CD4-positive, alpha-beta T cell treated with Interferon alpha-2 for 1 hour (primary cell): ENCODE measurements around the gene GALNT10.

ENCODE experiments used
- DNase-seq, 2 donors: peaks; one replicate each; pipeline ENCODE4 v3.0.0-alpha.2; 2020 to 2022

Gene GALNT10

DNA sequence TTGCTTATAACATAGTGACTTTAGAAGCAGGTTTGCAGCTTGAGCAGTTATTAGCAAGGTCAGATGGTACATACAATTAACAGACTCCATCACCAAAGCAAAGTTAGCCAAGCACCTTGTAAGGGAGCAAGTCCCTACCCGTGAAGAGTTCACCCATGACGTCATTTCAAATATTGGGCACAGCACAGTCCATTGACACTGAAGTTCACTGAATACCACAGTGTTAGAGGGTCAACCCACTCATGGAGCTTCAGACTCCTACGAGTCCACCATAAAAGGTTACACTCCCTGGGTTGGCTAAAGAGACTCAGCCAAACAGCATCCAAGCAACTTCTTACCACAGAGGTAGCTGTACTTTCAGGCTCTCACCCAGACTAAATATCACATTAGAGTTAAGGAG lies 77.5 kb downstream of the GALNT10 start:
- no peak for DNase-seq

DNA sequence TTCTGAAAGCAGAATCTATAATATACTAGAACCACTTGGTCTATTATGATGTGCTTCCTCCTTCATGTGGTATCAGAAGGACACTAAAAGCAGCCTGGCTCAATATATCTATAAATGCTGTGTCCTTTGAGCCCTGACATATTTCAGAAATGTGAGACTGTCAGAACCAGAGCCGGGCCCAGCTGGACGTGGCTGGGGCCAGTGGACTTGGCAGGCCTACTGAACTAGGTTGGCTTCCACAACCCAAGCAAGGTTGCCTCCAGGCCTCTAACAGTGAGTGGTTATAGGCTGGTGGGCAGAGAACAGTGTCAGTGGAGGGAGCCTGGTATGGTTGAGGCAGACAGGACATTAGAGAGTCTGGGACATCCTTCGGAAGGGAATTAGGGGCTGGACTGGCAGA lies 78.9 kb downstream of the GALNT10 start:
- DNase-seq, result no peak

GRCh38 chr5:154271466-154271865 lies 80.9 kb downstream of the GALNT10 start:
- no peak for DNase-seq

- no peak for DNase-seq
Observed at GRCh38 chr5:154271936-154272514, 81.5 kb downstream of the GALNT10 start.

DNA sequence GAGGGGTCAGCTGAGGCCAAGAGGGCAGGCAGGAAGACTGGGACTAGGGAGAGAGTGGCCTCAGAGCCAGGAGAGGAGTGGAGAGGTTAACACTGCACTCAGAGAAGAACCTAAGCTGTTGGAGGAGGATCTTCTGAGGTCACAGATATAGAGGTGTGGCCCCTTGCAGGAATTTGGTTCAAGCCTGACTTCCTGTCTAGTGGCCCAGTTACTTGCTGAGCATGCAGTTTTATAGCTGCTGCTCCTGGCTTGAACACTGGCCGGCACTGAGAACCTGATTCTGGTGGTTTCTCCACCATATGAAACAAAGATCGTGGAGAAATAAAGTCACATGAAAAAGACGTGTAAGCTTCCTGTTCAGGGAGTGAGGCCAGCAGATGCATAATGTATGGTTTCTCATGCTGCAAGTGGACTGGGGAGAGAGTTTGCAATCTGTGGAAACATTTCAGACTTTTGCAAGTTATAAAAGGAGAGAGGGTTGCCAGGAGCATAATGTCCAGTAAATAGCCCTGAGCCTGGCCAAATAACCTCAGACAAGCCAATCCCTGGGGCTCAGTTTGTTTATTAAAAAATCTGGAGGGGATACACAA lies 82.6 kb downstream of the GALNT10 start:
- peak; percentile 9 to 25 for DNase-seq

GRCh38 chr5:154273963-154274827 lies 83.7 kb downstream of the GALNT10 start:
- no peak for DNase-seq

DNA sequence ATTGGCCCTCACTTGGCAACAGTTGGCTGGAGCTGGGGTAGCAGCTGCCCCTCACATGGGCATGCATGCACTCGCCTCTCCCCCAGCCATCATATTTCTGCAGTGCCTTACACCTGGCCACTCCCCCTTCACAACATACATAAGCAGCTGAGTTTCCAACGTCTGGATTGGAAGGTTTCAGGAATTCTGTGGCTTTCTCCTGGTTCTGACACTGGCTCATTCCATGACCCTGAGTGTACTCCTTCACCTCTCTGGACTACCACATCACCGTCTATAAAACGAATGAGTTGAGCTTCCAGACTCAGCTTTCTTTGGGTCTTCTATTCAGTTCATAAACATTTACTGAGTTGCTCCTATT lies 84.3 kb downstream of the GALNT10 start:
- no peak for DNase-seq

- DNase-seq, result no peak
Observed at GRCh38 chr5:154275566-154275965, 85.0 kb downstream of the GALNT10 start.

DNA sequence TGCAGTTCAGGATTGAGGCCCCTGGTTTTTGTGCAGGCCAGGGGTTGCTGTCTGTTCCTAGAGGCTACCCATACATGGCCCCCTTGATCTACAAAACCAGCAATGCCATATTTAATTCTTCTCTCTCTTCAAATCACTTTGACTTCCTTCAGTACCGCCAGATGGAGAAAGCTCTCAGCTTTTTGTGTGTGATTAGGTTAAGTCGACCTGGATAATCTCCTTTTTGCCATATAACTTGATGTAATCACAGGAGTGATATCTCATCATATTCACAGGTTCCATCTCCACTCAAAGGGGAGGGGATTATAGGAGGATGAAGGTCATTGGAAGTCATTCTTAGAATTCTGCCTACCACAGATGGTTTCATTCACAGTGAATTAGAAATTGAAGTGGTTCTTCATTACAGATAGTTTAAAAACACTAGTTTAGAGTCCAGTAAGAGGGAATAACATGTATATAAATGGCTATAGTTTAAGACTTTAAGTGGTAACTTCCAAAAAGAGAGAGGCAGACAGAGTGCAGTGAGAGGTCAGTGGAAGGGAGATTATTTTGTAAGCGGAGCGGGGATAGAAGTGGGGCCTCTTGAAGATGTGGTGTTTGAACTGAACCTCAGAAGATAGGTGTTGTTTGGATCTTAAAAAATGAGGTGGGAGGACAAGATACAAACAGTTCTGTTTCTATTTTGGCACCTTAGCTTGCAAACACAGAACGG lies 85.9 kb downstream of the GALNT10 start:
- DNase-seq, result no peak

DNA sequence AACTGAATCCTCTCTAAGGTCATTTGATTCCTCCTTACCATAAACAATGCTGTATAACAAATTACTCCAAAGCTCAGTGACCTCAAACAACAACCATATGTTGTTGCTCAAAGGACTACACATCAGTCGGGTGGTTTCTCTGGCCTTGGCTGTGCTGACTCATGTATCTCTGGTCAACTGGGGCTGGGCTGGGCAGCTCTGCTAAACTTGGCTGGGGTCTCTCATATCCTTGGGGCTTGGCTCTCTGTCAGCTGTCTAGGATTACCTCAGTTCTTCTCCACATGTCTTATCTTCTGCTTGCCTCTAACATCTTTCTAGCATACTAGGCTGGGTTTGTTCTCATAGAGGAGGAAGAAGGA lies 86.4 kb downstream of the GALNT10 start:
- no peak for DNase-seq

- DNase-seq, result no peak
Observed at GRCh38 chr5:154277499-154277898, 87.0 kb downstream of the GALNT10 start.

GRCh38 chr5:154278186-154278585 lies 87.7 kb downstream of the GALNT10 start:
- DNase-seq, result no peak

DNA sequence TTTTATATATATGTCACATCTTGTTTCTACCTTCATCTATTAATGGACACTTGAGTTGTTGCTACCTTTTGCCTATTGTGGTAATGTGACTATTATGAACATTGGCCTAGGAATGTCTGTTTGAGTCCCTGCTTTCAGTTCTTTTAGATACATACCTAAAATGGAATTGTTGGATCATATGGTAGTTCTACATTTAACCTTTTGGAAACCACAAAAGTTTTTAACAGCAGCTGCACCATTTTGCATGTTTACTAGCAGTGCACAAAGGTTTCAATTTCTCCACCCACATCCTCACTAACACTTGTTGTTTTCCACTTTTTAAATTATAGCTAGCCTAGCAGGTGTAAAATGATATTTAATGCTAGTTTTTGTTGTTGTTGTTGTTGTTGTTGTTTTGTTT lies 88.4 kb downstream of the GALNT10 start:
- DNase-seq, result no peak

DNA sequence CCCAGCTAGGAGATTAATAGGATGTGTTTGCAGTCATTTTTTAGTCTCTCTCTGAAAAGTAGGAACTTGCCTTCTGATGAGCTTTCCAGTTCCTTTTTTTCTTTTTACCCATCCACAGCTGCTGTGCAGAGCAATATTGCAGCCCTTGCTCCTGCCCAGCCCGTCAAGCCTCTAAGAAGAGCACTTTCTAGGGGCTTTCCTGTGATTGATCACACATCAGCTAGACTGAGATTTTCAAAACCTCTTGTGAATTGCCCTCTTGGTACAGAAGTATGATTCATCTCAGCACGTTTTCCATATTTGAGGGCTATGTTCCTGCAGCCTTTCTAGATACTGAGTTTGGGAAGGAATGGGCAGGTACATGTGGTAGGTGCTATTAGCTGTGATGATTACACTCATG lies 93.9 kb downstream of the GALNT10 start:
- peak in 1 of 2 donors; percentile 9 for DNase-seq

- DNase-seq, result no peak
Observed at GRCh38 chr5:154285661-154286408, 95.3 kb downstream of the GALNT10 start.

DNA sequence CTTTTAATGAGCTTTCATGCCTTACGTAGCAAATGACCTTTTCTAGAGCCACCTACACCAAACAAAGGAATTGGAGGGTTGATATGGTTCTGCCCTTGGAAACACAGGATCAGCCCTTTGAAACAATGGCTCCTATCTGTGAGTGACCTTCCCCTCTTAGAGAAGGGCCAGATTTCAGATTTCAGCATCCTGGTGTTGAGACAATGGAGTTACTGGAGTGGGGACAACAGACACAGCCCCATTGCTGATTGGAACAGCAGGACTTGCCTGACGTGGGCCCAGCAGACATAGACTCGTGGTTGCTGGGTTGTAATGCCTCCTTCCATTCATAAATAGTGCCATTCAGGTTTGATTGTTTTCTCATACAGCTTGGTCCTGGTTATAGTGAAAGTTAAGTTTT lies 96.0 kb downstream of the GALNT10 start:
- no peak for DNase-seq

- DNase-seq, result no peak
Observed at GRCh38 chr5:154287136-154287535, 96.6 kb downstream of the GALNT10 start.

DNA sequence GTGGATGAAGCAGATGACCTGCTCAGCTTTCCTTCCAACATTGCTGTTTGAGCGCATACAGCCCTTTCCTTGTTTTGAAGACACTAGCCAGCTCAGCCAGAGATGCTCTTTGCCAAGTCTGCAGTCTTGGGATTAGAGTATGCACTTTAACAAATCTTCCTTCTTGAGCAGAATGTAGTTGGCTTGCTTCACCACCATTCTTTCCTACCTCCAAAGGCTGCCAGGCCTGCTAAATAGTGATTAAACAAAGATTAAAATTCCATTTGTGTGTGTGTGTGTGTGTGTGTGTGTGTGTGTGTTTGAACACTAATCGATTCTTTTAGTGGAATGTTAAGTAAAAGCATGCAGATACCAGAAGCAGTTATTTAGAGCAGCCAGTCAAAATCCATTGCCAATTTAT lies 97.6 kb downstream of the GALNT10 start:
- no peak for DNase-seq

- no peak for DNase-seq
Observed at GRCh38 chr5:154291917-154292316, 101.4 kb downstream of the GALNT10 start.

DNA sequence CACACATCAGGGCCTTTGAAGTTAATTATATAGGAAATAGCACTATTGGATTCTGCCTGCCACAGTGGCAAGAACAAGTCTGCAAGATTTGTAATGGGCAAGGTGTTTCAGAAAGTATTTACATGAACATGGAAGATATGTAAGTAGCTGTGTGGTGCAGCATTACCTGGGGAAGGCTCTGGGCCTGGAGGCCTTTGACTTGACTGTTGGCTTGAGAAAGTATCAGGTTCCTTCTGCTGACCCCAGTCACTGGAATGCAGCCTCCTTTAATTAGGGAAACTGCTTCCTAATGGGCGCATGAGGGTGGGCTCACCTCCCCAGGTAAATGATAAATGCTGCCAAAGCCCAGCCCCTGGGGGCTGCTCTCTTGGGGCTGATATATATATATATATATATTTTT lies 102.7 kb downstream of the GALNT10 start:
- DNase-seq, result no peak

DNA sequence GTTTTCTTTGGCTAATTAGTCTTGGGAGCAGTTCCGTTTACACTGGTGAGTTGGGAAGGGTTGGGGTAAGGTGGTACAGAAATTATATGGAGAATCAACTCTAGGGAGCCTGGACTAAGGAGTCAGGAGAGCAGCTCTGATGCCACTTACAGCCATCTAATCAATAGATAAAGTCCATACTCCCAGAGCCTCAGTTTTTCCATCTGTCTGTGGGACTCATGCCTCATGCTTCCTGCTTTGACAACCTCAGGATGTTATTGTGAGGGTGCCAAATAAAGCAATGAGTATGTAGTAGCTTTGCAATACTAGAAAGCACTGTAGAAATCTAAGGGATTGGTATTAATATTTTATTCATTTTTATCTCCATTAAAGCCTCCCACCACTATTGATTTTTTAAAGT lies 105.0 kb downstream of the GALNT10 start:
- no peak for DNase-seq

DNA sequence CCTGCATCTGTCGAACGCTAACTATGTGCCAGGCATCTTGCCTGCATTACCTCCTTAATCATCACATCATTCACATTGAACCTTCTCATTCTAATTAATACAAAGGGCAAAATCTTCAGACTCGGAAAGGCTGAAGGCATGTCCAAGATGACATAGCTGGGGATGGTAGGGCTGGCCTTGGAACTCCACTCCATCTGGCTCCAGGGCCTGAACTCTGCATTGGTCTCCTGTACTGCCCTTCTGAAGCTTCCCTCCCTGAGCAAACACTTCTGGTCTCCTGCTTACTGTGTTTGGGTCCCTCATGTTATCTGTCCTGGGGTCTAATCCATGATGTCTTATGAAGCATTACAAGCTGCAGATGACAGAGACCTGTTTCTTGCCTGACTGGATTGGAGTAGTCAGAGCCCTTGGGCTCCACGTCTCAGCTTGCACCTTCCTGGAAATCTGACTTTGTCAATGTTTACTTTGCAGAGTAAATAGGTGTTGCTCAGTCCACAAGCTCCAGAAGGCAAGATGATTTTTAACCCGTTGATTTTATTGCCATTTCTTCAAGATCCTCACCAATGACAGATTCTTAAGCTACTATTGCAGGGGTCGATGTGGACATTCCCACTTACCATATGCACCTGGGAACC lies 106.1 kb downstream of the GALNT10 start:
- no peak for DNase-seq

DNA sequence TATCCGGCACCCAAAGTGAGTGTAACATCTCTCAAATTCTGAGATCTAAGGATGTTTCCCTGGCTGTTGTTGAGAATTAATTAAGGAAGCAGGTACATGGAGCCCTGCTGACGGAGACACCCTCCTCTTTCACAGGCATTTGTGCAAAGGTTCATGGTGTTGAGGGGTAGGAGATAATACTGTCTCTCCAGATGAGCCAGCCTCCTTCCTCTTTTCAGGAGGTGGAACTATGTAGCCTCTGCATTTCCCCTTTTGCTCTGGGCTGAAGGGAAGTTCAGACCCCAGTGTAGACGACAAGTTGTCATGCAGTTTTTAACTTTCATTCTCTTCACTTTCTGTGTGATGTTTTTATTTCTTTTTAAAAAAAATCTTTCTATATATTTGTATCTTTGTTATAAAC lies 107.5 kb downstream of the GALNT10 start:
- peak in 1 of 2 donors; percentile 12 for DNase-seq
